ENCODE measurements around the gene RAB3GAP2. TPM values are rescaled to one million over a fixed set of nuclear protein-coding genes. Genes with fewer than 3 reads are reported as not detected.
"Not testable (repeated sequence)": the region's sequence is repeated elsewhere in the genome, so short reads cannot be mapped to it uniquely, and the experiment has no call there.

RAB3GAP2 gene, protein sequence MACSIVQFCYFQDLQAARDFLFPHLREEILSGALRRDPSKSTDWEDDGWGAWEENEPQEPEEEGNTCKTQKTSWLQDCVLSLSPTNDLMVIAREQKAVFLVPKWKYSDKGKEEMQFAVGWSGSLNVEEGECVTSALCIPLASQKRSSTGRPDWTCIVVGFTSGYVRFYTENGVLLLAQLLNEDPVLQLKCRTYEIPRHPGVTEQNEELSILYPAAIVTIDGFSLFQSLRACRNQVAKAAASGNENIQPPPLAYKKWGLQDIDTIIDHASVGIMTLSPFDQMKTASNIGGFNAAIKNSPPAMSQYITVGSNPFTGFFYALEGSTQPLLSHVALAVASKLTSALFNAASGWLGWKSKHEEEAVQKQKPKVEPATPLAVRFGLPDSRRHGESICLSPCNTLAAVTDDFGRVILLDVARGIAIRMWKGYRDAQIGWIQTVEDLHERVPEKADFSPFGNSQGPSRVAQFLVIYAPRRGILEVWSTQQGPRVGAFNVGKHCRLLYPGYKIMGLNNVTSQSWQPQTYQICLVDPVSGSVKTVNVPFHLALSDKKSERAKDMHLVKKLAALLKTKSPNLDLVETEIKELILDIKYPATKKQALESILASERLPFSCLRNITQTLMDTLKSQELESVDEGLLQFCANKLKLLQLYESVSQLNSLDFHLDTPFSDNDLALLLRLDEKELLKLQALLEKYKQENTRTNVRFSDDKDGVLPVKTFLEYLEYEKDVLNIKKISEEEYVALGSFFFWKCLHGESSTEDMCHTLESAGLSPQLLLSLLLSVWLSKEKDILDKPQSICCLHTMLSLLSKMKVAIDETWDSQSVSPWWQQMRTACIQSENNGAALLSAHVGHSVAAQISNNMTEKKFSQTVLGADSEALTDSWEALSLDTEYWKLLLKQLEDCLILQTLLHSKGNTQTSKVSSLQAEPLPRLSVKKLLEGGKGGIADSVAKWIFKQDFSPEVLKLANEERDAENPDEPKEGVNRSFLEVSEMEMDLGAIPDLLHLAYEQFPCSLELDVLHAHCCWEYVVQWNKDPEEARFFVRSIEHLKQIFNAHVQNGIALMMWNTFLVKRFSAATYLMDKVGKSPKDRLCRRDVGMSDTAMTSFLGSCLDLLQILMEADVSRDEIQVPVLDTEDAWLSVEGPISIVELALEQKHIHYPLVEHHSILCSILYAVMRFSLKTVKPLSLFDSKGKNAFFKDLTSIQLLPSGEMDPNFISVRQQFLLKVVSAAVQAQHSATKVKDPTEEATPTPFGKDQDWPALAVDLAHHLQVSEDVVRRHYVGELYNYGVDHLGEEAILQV (N-terminal part only)
- 37.2 and 43.4 TPM in 2 replicates for total RNA-seq (2014; rRNA removed; shearing (Covaris generic))
- 25.4 and 32.3 TPM in 2 replicates for polyA plus RNA-seq (2014; cell fraction: nucleus; rRNA removed)

DNA sequence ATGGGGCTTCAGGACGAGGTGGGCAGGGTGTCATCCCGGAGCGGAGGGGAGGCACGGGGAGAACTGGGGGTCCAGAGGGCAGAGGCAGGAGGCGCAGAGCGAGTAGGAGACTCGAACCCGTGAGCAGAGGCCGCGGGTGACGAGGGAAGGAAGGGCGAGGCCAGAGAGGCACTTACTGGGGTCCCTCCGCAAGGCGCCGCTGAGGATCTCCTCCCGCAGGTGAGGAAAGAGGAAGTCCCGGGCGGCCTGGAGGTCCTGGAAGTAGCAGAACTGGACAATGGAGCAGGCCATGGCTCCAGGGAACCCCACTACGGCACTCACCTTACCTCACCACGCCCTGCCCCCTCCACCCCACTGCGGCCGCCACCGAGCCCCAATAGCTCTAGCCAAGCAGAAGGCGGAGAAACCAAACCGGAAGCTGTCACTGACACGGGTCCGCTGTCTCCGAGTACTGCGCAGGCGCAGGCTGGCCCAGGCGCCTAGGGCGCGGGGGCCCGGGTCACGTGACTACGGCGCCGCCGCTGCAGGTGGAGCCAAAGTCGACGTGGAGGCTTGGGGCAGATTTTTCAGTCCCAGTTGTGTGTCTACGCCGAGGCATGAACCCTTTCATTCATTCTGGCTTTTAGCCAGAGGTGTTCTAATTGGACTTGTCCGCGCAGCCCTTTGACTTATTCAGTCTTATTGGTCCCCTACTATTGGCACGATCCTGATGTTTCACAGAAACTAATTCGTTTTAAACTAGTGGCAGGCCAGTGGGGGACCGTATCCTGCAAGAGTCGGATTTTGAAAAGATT is at the start of gene RAB3GAP2:
RAB3GAP2 (minus strand) TSS at position 407 of the 794 bp plus-strand sequence; CDS start at position 291, 116 bp downstream.
- DNase-seq (ENCODE audit: extremely low read depth, low read depth) = peak; percentile 97

DNA sequence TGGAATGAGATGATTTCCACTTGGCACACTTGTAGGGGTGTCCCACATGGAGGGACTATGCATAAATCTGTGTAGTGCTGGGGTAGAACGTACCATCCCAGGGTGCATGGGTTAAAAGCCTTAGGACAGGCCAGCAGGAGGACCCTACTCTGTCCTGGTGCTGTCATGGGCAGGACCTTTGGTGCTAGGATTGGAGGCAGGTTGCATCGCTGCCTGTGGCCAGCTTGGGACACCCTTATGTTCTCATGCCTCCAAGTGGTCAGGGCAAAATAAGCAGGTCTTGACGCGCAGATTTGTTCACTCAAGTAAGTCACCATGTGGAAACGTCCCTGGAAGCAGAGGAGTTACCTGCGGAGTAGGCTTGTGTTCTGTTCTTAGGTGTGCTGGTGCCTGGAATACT is 49.5 kb upstream of the RAB3GAP2 start:
- DNase-seq (ENCODE audit: extremely low read depth, low read depth) = no peak

DNA sequence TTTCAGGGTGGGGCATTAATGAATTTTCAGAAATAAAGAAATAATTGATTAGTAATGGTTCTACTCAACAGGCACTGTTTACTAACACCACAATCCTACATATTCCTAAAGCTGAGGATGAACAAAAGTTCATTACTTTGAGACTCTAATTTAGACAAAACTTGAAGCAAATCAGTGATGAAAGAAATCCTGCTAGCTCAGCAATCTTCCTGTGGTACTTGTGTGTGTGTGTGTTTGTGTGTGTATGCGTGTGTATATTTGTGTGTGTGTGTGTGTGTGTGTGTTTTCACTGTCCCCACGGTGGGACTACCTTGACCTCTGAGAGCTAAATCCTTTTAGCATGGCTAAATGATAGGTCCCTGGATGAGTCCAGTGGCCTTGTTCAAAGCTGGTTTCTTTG is 48.5 kb upstream of the RAB3GAP2 start:
- DNase-seq (ENCODE audit: extremely low read depth, low read depth) = no peak

DNA sequence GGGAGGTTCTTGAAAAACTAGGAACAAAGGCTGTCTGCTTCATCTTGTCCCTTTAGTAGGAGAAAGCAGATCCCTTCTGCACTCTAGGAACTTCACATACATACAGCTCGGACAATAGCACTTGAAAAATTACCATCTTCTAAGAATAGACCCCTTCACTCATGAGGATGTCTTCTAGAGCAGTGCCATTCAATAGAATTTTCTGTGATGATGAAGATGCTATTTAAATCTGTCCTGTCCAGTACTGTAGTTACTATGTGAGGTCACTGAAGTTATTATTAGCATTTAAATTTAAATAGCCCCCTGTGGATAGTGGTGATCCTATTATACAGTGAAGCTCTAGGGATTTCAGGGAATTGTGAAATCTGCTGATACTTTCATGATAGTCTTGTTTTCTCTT is 46.4 kb upstream of the RAB3GAP2 start:
- DNase-seq (ENCODE audit: extremely low read depth, low read depth) = no peak

DNA sequence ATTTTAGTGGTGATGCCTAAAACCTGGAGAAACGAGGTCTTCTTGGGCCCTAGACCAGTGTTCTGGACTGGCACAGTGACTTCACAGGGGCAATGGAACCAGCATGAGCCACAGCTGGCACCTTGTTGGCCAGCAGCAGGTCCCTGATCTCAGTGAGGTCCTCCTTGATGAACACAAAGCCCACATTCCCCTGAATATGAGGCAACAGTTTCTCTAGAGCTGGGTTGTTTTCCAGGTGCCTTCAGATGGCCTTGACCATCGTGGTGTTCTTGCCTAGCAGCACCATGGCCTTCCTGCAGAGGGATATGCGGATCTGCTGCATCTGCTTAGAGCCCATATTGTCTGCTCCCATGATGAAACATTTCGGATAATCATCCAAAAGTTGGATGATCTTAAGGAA is 44.9 kb upstream of the RAB3GAP2 start:
- DNase-seq (ENCODE audit: extremely low read depth, low read depth) = no peak

- no peak for DNase-seq (ENCODE audit: extremely low read depth, low read depth)
These were observed 44.1 kb upstream of the RAB3GAP2 start for GRCh38 chr1:220316305-220316704.

DNA sequence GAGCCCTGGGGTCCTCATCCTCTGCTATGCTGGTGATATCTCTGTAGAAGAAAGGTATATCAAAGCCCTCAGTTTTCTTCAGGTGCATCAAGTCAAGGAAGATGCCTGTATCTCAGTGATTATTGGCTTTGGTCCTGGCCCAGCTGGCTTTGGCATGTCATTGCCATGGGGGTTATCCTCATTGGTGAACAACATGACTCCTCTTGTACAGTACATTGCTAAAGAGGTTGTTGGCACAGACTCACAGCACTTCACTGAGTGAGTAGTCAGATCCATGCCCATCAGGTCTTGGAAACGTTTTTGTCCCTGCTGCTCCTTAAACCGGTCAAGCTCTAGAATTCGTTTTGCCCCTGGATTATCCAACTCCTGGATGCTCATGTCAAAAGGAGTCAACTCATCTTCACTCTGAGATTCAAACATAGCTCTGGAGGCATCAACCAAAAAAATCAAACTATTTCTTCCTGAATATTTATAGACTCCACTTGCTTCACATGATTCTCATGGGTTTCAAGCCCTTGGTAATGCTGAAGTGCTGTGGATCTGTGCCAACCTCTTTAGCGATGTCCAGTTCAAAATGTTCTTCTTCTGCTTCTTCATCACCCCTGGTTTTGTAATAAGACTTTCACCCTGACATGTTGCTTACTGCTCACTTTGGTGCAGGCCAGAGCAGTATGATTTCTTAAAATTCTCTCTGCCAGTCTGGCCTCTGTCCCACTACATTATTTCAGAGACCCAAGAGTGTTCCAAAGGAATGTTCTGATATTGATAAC is 43.0 kb upstream of the RAB3GAP2 start:
- no peak for DNase-seq (ENCODE audit: extremely low read depth, low read depth)

- no peak for DNase-seq (ENCODE audit: extremely low read depth, low read depth)
These were observed 41.3 kb upstream of the RAB3GAP2 start for GRCh38 chr1:220313576-220313975.

DNA sequence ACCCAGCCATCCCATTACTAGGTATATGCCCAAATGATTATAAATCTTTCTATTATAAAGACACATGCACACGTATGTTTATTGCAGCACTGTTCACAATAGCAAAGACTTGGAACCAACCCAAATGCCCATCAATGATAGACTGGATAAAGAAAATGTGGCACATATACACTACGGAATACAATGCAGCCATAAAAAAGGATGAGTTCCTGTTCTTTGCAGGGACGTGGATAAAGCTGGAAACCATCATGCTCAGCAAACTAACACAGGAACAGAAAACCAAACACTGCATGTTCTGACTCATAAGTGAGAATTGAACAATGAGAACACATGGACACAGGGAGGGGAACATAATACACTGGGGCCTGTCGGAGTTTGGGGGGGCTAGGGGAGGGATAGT is 37.9 kb upstream of the RAB3GAP2 start:
- DNase-seq (ENCODE audit: extremely low read depth, low read depth) = not testable (repeated sequence)

DNA sequence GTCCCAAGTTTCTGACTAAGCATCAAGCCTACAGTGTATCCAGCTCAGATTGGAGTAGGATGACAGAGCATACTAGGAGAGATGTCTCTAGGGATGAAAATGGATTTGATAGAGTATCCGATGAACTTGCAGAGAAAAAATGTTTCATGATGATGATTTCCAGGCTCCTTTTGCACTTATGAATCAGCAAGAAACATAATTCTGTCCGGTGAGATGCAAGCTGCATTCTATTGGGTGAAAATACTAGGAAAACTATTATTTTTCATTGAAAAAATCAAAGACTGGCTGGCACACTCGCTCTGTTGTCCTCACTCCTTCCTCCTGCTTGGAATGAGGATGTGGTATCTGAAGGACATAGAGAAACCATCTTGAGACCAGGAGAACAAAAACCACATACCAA is 35.4 kb upstream of the RAB3GAP2 start:
- no peak for DNase-seq (ENCODE audit: extremely low read depth, low read depth)

GRCh38 chr1:220306339-220306738 is 34.1 kb upstream of the RAB3GAP2 start:
- no peak for DNase-seq (ENCODE audit: extremely low read depth, low read depth)

- DNase-seq (ENCODE audit: extremely low read depth, low read depth) = no peak
These were observed 31.6 kb upstream of the RAB3GAP2 start for GRCh38 chr1:220303871-220304270.

DNA sequence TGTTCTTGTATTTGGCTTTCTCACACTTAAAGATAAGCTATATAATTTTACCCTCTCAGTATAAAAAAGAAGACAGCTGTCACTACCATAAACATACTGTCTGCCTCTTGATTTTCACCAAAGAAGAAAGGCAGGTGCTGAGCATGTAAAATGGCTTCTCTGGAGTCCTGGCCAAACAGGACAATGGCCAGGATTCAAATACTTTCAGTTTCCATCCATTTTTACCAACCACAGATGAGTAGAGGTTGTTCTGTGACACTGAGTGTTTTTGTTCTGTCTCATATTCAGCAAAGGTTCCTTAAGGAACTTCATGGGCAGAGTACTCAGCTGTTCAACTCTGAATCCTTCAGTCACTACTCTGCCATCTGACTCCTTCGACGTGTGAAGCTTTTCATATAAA is 29.4 kb upstream of the RAB3GAP2 start:
- DNase-seq (ENCODE audit: extremely low read depth, low read depth) = no peak

DNA sequence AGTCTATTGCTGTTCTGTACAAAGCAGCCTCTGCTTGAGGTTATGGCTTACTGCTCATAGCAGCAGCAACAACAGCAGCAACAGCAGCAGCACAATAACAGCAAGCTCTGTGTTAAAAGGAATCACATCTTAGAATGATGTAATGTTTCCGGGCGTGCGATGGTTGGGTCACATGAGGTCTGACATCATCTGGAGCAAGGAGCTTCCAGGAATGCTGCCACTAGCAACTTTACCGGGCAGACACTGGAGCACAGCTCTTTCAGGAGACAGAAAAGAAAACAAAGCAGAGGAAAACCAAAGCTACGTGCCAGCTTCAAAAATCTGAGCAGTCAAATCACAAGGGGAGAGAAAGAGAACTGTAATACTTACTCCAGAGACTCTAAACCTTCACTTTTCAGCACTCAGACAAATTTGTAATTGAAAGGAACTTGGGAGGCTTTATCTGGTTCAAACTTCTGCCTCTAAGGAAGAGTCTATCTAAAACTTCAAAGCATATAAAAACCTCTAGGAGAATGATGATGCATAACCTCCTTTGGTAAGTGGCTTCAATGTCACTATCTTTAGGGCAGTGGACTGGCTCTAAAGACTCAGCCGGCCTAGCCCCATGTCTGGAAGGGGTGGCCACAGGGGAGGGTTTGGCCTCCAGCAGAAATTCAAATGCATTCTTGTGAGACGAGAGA is 28.3 kb upstream of the RAB3GAP2 start:
- DNase-seq (ENCODE audit: extremely low read depth, low read depth) = peak; percentile 87

- DNase-seq (ENCODE audit: extremely low read depth, low read depth) = no peak
These were observed 27.1 kb upstream of the RAB3GAP2 start for GRCh38 chr1:220299337-220299736.

DNA sequence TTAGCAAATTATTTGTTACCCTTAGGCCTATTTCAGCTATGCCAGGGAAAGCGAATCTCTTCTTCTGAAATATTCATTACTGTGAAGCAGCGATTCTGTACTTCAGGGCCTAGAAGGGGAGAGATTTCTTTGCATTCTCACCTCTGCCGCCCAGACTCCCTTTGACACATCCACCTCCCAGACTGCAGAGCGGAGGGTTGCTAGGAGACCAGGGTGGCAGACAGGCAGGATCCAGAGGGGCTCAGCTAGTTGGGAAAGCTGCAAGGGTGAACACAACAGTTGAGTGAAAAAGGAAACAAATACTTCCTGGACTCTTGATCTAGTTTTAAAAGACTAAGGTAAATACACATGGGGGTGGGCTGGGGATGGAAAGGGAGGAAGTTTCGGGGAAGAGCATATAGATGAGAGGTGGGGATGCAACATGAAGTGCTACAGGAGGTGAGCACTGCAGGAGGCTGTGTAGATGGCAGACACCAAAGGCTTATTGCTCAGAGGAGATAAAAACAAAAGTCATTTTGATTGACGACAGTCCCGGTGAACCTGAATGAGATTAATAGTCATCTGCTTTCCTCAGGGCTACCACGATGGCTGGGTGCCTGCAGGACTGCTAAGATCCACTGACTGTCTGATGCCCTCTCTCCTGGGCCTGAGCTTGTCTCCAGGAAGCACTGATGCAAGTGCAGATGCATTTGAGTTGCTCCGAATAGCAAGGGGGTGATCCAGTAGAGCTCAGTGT is 26.4 kb upstream of the RAB3GAP2 start:
- no peak for DNase-seq (ENCODE audit: extremely low read depth, low read depth)

- DNase-seq (ENCODE audit: extremely low read depth, low read depth) = no peak
These were observed 24.7 kb upstream of the RAB3GAP2 start for GRCh38 chr1:220296981-220297380.

DNA sequence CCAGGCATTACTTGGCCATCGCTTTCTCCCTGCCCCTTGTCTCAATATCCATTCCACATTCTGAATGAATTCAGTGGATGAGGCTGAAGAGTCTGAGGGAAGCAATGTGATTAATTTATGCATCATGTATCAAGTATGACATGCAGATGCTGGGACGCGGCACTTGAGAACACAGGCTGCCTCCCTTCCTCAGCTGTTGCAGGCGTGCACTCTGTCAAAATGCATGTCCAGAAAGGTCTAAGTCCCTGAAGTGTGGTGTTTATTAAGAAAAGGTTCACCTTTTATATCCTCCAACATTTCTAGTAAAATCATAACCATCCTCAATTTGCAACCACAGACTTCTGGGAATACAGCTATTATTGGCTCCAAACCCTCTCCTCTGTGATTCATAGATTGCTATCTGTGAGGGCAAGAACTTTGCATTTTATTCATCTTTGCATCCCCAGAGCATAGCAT is 22.6 kb upstream of the RAB3GAP2 start:
- DNase-seq (ENCODE audit: extremely low read depth, low read depth) = no peak

All from NCI-H460 (cell line).